Esophagus (tissue), 2 donors: ENCODE data around the gene OR51B4. TPM values are rescaled to one million over a fixed set of nuclear protein-coding genes. Genes with fewer than 3 reads are reported as not detected.
"Not testable (repeated sequence)": the region's sequence is repeated elsewhere in the genome, so short reads cannot be mapped to it uniquely, and the experiment has no call there.

Source experiments
- H3K27ac ChIP-seq, 2 donors: one replicate each; pipeline ENCODE4 v1.5.1; 2013; ENCODE audit warnings: low read depth in 2 of 2, mild to moderate bottlenecking in 2 of 2, inconsistent platforms in 1 of 2, low read length in 1 of 2, moderate library complexity in 1 of 2
- H3K27me3 ChIP-seq, 2 donors: one replicate each; pipeline ENCODE4 v1.6.1; 2013; ENCODE audit warnings: low read length in 2 of 2, control low read depth in 1 of 2, mild to moderate bottlenecking in 1 of 2; ENCODE audit not compliant: insufficient read depth in 2 of 2, control insufficient read depth in 1 of 2
- H3K36me3 ChIP-seq, 2 donors: one replicate each; pipeline ENCODE4 v1.6.1; 2013; ENCODE audit warnings: low read length in 1 of 2; ENCODE audit not compliant: control insufficient read depth in 2 of 2, insufficient read depth in 2 of 2
- H3K4me1 ChIP-seq, 2 donors: one replicate each; pipeline ENCODE4 v1.6.1; 2013; ENCODE audit warnings: low read length in 1 of 2; ENCODE audit not compliant: control insufficient read depth in 2 of 2, insufficient read depth in 2 of 2
- H3K4me3 ChIP-seq, 2 donors: one replicate each; pipeline ENCODE4 v1.5.1; 2013; ENCODE audit warnings: low read length in 2 of 2, mild to moderate bottlenecking in 2 of 2, low read depth in 1 of 2, moderate library complexity in 1 of 2
- H3K9me3 ChIP-seq, 2 donors: one replicate each; pipeline ENCODE4 v1.6.1; 2013; ENCODE audit warnings: mild to moderate bottlenecking in 2 of 2, low read depth in 1 of 2, low read length in 1 of 2, moderate library complexity in 1 of 2; ENCODE audit not compliant: control insufficient read depth in 2 of 2, insufficient read depth in 1 of 2
- WGBS, 2 donors: extraction: QIAGEN DNeasy Blood & Tissue Kit; methylation state at CpG; one replicate each; pipeline ENCODE4 v1.1.7; 2013; 5-methylcytosine and 5-hydroxymethylcytosine counted together
- polyA plus RNA-seq, 2 donors: library from polyadenylated mRNA; stranded (reverse); fragments of 200-250 nt; gene quantifications; one replicate each; pipeline ENCODE4 v1.2.3, GENCODE V29; 2013
- donor health status: healthy with polysubstance abuse.
- donor health status: Bipolar disorder and iron deficiency.

Gene OR51B4
- polyA plus RNA-seq, 2 donors, result not detected

DNA sequence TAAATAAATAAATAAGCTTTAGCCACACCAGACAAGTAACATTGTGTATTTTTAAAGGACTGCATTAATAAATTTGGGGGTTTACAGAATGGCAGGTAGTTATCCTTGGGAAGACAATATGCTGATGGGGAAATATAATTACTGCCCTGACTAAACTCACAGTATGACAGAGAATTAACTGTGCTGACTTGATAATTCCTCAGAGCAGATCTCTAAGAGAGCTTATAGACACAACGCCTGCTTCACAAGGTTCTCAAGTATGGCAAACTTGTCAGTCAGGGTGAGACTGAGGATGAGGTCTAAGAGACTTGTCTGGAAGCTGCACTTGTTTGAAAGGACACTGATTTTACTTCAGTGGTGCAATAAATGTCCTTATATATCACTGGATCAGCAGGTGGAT lies 3.3 kb downstream of the OR51B4 start:
- no peaks in the 10 kb centered on the region for H3K4me1 ChIP-seq
- H3K27ac ChIP-seq, result no peak overlapping the region
- WGBS, 2 donors, result 28 to 67% methylated on average over 1 of the region's 1 CpG
- H3K36me3 ChIP-seq, result no peaks in the 10 kb centered on the region
- H3K27me3 ChIP-seq, result no peaks in the 10 kb centered on the region
- H3K9me3 ChIP-seq, result no peaks in the 10 kb centered on the region
- H3K4me3 ChIP-seq, result no peak overlapping the region

GRCh38 chr11:5297721-5298323 lies 3.9 kb downstream of the OR51B4 start:
- 58 to 67% methylated on average over 4 of the region's 4 CpGs for WGBS, 2 donors
- Histone ChIP-seq H3K4me3 (no peak overlapping the region), H3K27ac (no peak overlapping the region), H3K9me3 (no peaks in the 10 kb centered on the region), H3K27me3 (no peaks in the 10 kb centered on the region), H3K36me3 (no peaks in the 10 kb centered on the region), H3K4me1 (no peaks in the 10 kb centered on the region)

DNA sequence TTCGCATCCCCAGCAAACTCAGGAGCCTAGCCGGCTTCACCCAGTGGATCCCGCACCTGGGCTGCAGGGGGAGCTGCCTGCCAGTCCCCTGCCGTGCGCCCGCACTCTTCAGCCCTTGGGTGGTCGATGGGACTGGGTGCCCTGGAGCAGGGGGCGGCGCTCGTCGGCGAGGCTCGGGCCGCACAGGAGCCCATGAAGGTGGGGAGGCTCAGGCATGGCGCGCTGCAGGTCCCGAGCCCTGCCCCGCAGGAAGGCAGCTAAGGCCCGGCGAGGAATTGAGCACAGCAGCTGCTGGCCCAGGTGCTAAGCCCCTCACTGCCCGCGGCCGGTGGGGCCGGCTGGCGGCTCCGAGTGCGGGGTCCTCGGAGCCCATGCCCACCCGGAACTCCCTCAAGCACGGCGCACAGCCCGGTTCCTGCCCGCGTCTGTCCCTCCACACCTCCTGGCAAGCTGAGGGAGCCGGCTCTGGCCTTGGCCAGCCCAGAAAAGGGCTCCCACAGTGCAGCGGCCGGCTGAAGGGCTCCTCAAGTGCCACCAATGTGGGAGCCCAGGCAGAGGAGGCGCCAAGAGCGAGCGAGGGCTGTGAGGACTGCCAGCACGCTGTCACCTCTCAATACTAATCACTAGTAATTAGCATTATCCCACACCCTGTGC lies 7.3 kb downstream of the OR51B4 start:
- not testable (repeated sequence) for H3K27me3 ChIP-seq, H3K27ac ChIP-seq, H3K9me3 ChIP-seq, H3K36me3 ChIP-seq, H3K4me1 ChIP-seq, H3K4me3 ChIP-seq
- WGBS, 2 donors, result 90 to 93% methylated on average over 35 to 41 of the region's 41 CpGs

GRCh38 chr11:5293028-5293427 lies 8.7 kb downstream of the OR51B4 start:
- 89 to 91% methylated on average over 8 of the region's 8 CpGs for WGBS, 2 donors
- no peaks in the 10 kb centered on the region for H3K9me3 ChIP-seq
- no peak overlapping the region for H3K4me3 ChIP-seq
- H3K27ac ChIP-seq, result no peak overlapping the region
- no peaks in the 10 kb centered on the region for H3K27me3 ChIP-seq
- no peaks in the 10 kb centered on the region for H3K4me1 ChIP-seq
- no peaks in the 10 kb centered on the region for H3K36me3 ChIP-seq

DNA sequence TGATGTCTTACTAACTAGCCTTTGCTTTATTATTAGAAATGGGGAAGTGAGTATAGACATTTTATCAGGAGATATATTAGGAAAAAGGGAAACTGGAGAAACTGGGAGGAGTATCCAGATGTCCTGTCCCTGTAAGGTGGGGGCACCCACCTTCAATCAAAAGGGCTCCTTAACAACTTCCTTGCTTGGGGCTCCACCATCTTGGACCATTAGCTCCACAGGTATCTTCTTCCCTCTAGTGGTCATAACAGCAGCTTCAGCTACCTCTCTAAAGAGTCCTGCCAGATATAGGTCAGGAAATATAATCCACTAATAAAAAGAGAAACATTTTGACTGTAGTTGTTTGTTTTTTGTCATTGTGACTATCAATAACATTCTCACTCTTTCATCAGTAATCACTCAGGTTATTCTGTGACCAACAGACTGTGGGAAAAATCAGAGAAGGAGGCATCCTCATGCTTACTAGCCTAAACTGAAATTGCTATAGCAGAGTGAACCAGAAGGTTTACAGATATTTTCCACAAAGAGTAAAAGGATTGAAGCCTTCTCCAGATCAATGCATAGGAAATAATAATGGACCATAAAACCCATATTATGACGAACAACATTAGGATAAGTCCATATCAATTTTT lies 10.4 kb downstream of the OR51B4 start:
- whole genome bisulfite sequencing, 2 donors, result 75 to 81% methylated on average over 1 of the region's 1 CpG
- Histone ChIP-seq H3K27me3 (no peaks in the 10 kb centered on the region), H3K36me3 (no peaks in the 10 kb centered on the region), H3K27ac (no peak overlapping the region), H3K4me1 (no peaks in the 10 kb centered on the region), H3K4me3 (no peak overlapping the region), H3K9me3 (no peaks in the 10 kb centered on the region)

DNA sequence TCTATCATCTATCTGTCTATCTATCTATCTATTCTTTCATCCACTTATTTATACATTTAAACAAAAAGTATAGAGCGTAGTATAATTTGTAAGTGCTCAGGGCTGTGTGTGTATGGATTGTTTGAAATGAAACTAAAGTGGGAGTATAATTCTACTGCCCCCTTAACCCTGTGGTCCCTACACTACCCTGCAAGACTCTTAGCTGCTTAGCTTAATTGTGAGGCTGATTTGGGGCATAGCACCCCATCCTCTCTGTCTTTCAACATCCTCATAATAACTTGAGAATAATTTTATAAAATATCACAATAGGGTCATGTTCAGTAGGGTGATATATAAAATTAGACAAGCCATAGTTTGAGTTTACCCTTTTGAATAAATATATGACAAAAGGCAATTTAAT lies 11.6 kb downstream of the OR51B4 start:
- no peaks in the 10 kb centered on the region for H3K36me3 ChIP-seq
- WGBS, 2 donors, result 84 to 97% methylated on average over 1 of the region's 1 CpG
- no peaks in the 10 kb centered on the region for H3K27me3 ChIP-seq
- H3K27ac ChIP-seq, result no peak overlapping the region
- H3K4me1 ChIP-seq, result no peaks in the 10 kb centered on the region
- peaks cover 0 to 2% of the 10 kb centered on the region in 2 donors for H3K9me3 ChIP-seq
- H3K4me3 ChIP-seq, result no peak overlapping the region

DNA sequence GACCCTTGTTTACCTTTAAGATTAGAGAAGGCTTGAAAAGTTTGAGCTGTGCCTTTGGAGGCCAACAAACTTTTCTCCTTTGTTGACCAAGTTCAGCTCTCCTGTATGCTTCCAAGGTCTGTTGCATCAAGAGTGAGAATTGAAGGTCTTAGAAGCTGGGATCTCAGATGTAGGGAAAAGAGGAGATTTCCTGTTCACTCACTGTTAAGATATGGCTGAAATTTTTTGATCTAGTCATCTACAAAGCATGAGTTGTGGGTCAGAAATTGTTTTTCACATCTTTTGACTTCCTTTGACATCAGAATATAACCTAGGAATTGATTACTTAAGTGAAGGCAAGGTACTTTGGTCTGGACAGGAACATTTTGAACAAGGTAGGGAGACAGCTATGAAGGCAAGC lies 12.1 kb downstream of the OR51B4 start:
- Histone ChIP-seq H3K4me1 (no peaks in the 10 kb centered on the region), H3K27ac (no peak overlapping the region), H3K27me3 (no peaks in the 10 kb centered on the region), H3K9me3 (peaks cover 0 to 2% of the 10 kb centered on the region in 2 donors), H3K4me3 (no peak overlapping the region), H3K36me3 (no peaks in the 10 kb centered on the region)

DNA sequence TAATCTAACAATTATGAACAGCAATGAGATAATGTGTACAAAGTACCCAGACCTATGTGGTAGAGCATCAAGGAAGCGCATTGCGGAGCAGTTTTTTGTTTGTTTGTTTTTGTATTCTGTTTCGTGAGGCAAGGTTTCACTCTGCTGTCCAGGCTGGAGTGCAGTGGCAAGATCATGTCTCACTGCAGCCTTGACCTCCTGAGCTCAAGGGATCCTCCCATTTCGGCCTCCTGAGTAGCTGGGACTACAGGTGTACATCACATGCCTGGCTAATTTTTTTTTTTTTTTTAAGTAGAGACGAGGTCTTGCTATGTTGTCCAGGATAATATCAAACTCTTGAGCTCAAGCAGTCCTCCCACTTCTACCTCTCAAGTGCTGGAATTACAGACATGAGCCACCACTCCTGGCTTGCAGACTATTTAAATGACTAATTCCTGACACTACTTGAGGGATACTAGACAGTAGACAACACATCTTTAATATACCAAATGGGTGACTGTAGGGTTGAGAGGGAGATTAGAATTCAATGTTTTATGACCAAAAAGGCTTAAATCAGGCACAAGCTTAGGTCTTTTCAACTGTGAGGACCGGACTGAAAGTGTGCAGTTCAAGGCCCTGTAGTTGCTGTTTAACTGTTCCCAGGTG lies 12.7 kb downstream of the OR51B4 start:
- peaks cover 0 to 2% of the 10 kb centered on the region in 2 donors for H3K9me3 ChIP-seq
- H3K4me1 ChIP-seq, result no peaks in the 10 kb centered on the region
- H3K27me3 ChIP-seq, result no peaks in the 10 kb centered on the region
- 79 to 82% methylated on average over 6 of the region's 6 CpGs for WGBS, 2 donors
- no peak overlapping the region for H3K27ac ChIP-seq
- H3K4me3 ChIP-seq, result no peak overlapping the region
- no peaks in the 10 kb centered on the region for H3K36me3 ChIP-seq

GRCh38 chr11:5288108-5288905 lies 13.4 kb downstream of the OR51B4 start:
- Histone ChIP-seq H3K4me1 (no peaks in the 10 kb centered on the region), H3K27me3 (no peaks in the 10 kb centered on the region), H3K4me3 (no peak overlapping the region), H3K36me3 (no peaks in the 10 kb centered on the region), H3K27ac (no peak overlapping the region), H3K9me3 (peaks cover 0 to 2% of the 10 kb centered on the region in 2 donors)
- WGBS, 2 donors, result 72 to 75% methylated on average over 7 of the region's 7 CpGs
